Measurements from ENCODE around the gene PTPN20.

PTPN20 gene

DNA sequence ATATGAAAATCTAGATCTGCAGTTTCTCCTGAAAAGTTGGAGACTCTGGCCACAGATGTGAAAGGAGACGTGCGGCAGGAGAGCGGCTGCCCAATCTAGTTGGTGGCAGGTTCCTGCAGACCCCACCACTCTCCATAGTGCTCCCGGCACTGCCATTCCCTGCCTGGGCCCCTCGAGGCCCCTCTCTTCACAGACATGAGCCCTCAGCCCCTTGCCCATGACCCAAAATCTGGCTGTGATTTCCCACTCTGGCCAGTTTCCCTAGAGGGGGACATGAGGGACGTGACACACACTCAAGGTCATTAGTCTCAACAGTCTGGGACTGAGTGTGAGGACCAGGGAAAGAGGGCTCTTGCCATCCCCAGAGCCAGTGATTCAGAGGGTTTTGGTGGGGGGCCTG, 138.7 kb downstream of the PTPN20 start:
- DNase-seq: no peak

DNA sequence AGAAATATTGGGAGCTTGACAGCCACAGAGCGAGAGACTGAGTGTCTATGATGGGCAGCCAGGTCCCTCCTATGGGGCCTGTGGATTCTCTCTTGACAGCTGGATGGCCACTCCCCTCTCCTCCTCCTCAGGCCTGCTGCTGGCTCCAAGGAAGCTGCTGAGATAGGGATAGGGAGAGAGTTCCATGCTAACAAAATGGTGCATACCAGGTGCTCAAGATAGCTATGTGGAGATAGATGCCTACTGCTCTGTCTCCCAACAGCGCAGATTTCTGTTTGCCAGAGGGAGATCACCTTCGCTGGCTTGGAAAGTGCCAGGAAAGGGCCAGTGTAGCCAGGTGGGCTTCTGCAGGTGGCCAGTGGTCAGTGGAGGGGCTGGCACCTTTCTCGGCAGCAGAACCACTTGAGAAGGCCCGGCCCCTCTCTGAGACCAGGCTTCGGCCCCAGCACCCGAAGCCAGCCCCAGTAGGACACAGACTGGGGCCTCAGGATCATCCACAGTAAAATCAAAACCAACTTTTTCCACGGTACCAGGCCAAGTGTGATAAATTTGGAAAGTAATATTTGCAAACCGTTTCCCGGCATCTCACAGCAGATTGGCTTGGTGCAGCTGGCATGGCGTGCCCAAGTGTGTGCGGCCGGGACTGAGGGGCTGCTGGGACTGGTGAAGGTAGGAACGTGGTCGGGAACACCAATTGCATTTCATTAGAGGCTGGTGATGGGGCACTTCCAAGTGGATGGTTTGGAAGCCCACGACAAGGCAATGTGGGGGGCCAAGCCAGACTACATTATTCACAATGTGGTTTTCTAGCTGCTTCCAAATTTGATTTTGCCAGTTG, 139.6 kb downstream of the PTPN20 start:
- DNase-seq: no peak

DNA sequence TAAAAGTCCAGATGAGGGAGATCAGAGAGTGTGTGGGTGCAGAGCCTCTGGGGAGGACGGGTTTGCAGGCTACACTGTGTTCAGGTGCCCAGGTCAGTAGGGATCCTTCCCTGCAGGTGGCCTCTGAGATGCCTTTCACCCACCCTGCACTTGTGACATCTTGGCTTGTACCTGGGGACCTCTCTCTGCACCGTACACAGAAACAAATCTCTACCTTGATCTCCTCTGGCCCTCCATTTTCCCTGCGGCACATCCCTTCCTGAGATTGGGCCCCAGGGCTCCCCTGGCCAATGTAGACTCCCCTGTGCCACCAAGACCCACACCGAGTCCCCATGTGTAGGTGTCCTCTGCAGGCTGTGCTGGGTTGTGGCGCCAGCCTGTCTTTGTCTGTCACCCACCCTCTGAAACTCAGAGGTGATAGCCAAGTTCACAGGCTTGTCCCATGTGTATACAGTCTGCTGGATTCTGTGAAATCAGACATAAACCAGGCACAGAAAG, 140.6 kb downstream of the PTPN20 start:
- no peak for DNase-seq

All from DMS 273 treated with DMSO at 0.1 percent for 48 hours (cell line).